Testis (tissue), 3 donors: ENCODE measurements around the gene PTGFRN. TPM values are rescaled to one million over a fixed set of nuclear protein-coding genes. Genes with fewer than 3 reads are reported as not detected.
A peak's percentile ranks its signal among the peaks of the same experiment; 100 is the strongest.

Source experiments
- DNase-seq: peaks from one replicate; pipeline ENCODE4 v3.0.0-alpha.2; 2019
- H3K27ac ChIP-seq, 2 donors: fragments of 200-600 bp; sonication (generic); one replicate each; pipeline ENCODE4 v1.5.1; 2019
- H3K27me3 ChIP-seq: fragments of 200-600 bp; sonication (generic); one replicate; pipeline ENCODE4 v1.5.1; 2019
- H3K36me3 ChIP-seq: fragments of 200-600 bp; sonication (generic); one replicate; pipeline ENCODE4 v1.5.1; 2017; ENCODE audit warnings: low read depth; ENCODE audit errors: missing control alignments
- H3K4me1 ChIP-seq: fragments of 200-600 bp; sonication (generic); one replicate; pipeline ENCODE4 v1.5.1; 2019
- H3K4me3 ChIP-seq, 2 donors: fragments of 200-600 bp; sonication (generic); one replicate each; pipeline ENCODE4 v1.5.1; 2017 to 2019
- H3K9me3 ChIP-seq: fragments of 200-600 bp; sonication (generic); one replicate; pipeline ENCODE4 v1.5.1; 2017
- POLR2A ChIP-seq: fragments of 450-650 bp; IDR thresholded peaks from one replicate; pipeline ENCODE4 v1.6.1; 2017; ENCODE audit warnings: antibody characterized with exemption, mild to moderate bottlenecking, moderate library complexity
- WGBS, 2 donors: methylation state at CpG; one replicate each; pipeline ENCODE4 v1.1.5; 2018; 5-methylcytosine and 5-hydroxymethylcytosine counted together
- intact Hi-C: fragments of 100-400 bp; cut with DNase I; formaldehyde crosslinking; loops from one replicate; pipeline ENCODE4 v1.15.1; 2023; ENCODE audit warnings: low total_unique reads
- polyA plus RNA-seq: library from polyadenylated mRNA; stranded (reverse); fragments of 350-450 nt; fragmentation: Illumina TruSeq; extraction: RNeasy Lipid Tissue Mini Kit (QIAGEN cat#74804); gene quantifications from one replicate; pipeline ENCODE4 v1.2.3, GENCODE V29; 2014; ENCODE audit warnings: low read depth, low replicate concordance; ENCODE audit not compliant: insufficient read depth
- total RNA-seq, 2 donors: library from RNA; depleted of rRNA; stranded (reverse); fragments of >200 nt; gene quantifications; one replicate each; pipeline ENCODE4 v1.2.3, GENCODE V29; 2016
- TF ChIP-seq, protein P1 (sequence below), 3 experiments: fragments of 450-650 bp in 2 of 3; fragments of 200-600 bp in 1 of 3; sonication (generic) in 1 of 3; IDR thresholded peaks; one replicate each; pipeline ENCODE4 v1.5.1; 2016 to 2019; ENCODE audit warnings: antibody characterized with exemption in 3 of 3, mild to moderate bottlenecking in 2 of 3, moderate library complexity in 1 of 3

Gene PTGFRN
- total and polyA plus RNA-seq, 3 donors from 2014 or later: 26.8 to 32.0 (median 28.1) TPM

DNA sequence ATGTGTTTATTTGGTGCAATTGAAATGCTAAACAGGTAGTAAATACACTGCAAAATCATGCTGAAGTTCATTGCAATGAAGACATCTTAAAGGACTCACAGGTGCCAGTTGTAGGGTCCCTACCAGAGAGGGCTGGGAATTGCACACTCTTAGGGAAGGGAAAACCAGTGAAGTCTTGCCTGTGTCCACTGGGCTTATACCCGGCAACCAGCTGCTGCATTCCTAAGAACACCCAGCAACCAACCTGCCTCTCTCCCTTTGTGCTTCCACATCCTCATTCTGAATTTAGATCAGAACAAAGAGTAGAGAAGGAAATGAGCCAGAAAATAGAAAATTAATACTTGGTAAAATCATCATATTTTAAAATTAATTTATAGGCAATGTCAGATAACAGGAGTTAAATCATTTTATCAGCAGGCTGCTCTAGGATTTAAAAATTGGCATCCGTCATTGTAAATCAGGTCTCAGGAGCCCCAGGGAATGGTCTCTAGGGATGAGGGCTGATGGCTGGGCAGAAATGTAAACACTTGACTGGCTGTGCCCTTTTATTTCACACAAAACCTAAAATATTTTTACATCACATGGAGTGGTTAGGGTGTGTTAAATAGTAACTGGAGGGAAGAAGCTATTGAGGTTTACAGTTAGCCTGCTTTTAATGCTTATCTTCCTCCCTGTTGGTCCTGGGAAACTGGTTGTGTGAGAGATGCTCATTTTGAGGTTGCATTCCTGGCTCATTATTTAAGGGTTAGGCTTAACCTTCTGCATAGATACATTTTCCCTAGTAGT is 31.3 kb downstream of the PTGFRN start:
- intact Hi-C loops: no loop called here
- no peaks in the 10 kb centered on the region for H3K9me3 ChIP-seq
- H3K36me3 ChIP-seq: no peaks in the 10 kb centered on the region
- no peak overlapping the region for H3K27ac ChIP-seq
- 93% methylated on average over 2 of the region's 2 CpGs for WGBS, 2 donors
- TF ChIP-seq, protein P1, sequence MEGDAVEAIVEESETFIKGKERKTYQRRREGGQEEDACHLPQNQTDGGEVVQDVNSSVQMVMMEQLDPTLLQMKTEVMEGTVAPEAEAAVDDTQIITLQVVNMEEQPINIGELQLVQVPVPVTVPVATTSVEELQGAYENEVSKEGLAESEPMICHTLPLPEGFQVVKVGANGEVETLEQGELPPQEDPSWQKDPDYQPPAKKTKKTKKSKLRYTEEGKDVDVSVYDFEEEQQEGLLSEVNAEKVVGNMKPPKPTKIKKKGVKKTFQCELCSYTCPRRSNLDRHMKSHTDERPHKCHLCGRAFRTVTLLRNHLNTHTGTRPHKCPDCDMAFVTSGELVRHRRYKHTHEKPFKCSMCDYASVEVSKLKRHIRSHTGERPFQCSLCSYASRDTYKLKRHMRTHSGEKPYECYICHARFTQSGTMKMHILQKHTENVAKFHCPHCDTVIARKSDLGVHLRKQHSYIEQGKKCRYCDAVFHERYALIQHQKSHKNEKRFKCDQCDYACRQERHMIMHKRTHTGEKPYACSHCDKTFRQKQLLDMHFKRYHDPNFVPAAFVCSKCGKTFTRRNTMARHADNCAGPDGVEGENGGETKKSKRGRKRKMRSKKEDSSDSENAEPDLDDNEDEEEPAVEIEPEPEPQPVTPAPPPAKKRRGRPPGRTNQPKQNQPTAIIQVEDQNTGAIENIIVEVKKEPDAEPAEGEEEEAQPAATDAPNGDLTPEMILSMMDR (IDR thresholded peaks at IDR 0.05): no peak
- no peak for TF ChIP-seq POLR2A
- no peak overlapping the region for H3K4me3 ChIP-seq
- DNase-seq: no peak
- no peaks in the 10 kb centered on the region for H3K4me1 ChIP-seq
- no peaks in the 10 kb centered on the region for H3K27me3 ChIP-seq

DNA sequence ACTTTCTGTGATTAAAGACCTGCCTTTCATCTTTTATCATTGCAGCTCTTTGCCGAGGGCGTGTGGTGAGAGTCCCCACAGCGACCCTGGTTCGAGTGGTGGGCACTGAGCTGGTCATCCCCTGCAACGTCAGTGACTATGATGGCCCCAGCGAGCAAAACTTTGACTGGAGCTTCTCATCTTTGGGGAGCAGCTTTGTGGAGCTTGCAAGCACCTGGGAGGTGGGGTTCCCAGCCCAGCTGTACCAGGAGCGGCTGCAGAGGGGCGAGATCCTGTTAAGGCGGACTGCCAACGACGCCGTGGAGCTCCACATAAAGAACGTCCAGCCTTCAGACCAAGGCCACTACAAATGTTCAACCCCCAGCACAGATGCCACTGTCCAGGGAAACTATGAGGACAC is 32.0 kb downstream of the PTGFRN start:
- Histone ChIP-seq H3K36me3 (no peaks in the 10 kb centered on the region), H3K9me3 (no peaks in the 10 kb centered on the region), H3K4me1 (no peaks in the 10 kb centered on the region), H3K4me3 (no peak overlapping the region), H3K27ac (no peak overlapping the region), H3K27me3 (no peaks in the 10 kb centered on the region)
- no peak for TF ChIP-seq POLR2A
- TF ChIP-seq, protein P1 (IDR thresholded peaks at IDR 0.05): no peak
- intact Hi-C loops: no loop called here
- WGBS, 2 donors: 20 to 73% methylated on average over 1 to 13 of the region's 13 CpGs
- DNase-seq: no peak

DNA sequence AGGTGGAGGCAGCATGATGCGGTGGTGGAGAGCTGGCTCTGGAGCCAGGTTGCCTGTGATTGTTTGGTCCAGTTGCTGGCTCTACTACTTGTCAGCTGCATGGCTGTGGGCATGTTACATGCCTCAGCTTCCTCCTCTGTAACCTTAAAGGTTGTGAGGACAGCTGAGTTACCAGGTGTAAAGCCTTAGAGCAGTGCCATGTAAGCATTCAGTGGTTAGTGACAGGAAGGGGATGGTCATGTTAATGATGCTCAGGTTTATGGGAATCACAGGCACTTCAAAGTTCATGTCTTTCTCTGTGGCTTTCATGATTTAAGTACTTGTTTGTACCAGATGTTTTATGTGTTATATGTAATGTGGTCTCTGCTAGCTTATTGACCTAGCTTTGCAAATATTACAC is 32.6 kb downstream of the PTGFRN start:
- 100% methylated on average over 1 of the region's 1 CpG for WGBS, 2 donors
- Histone ChIP-seq H3K4me3 (no peak overlapping the region), H3K27ac (no peak overlapping the region), H3K27me3 (no peaks in the 10 kb centered on the region), H3K4me1 (no peaks in the 10 kb centered on the region), H3K36me3 (no peaks in the 10 kb centered on the region), H3K9me3 (no peaks in the 10 kb centered on the region)
- TF ChIP-seq, protein P1 (IDR thresholded peaks at IDR 0.05): no peak
- TF ChIP-seq POLR2A: no peak
- intact Hi-C loops: no loop called here
- no peak for DNase-seq

DNA sequence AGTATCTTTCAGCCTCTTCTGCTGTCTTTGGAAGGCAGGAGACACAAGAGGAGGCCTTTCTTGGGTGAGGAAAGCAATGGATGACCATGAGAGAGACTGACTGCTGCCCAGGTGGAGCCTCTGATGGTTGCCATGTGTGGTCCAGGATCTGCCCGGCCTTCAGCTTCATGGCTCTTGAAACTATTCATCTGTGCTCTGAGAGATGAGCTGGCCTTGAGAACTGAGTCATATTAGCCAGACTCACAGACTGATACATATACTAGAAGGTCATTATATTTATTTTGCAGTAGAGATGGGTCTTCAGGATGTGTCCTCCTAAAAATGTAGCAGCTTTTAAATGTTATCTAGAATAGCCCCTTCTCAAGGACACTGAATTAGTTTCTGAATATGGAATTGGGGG is 33.7 kb downstream of the PTGFRN start:
- Histone ChIP-seq H3K27ac (no peak overlapping the region), H3K9me3 (no peaks in the 10 kb centered on the region), H3K4me3 (no peak overlapping the region), H3K36me3 (no peaks in the 10 kb centered on the region), H3K4me1 (no peaks in the 10 kb centered on the region), H3K27me3 (no peaks in the 10 kb centered on the region)
- DNase-seq: no peak
- 43 to 60% methylated on average over 1 of the region's 1 CpG for WGBS, 2 donors
- intact Hi-C loops: no loop called here
- TF ChIP-seq, protein P1 (IDR thresholded peaks at IDR 0.05): no peak
- no peak for TF ChIP-seq POLR2A

DNA sequence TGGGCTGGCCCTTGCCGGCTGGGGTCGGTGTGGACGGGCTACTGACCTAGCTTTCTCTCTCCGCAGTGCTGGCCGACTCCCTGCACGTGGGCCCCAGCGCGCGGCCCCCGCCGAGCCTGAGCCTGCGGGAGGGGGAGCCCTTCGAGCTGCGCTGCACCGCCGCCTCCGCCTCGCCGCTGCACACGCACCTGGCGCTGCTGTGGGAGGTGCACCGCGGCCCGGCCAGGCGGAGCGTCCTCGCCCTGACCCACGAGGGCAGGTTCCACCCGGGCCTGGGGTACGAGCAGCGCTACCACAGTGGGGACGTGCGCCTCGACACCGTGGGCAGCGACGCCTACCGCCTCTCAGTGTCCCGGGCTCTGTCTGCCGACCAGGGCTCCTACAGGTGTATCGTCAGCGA is 34.9 kb downstream of the PTGFRN start:
- H3K27ac ChIP-seq: no peak overlapping the region

More for the DNA sequence above, 34.9 kb downstream of the PTGFRN start:
- peak; percentile 20 for DNase-seq
- TF ChIP-seq, protein P1 (IDR thresholded peaks at IDR 0.05): no peak
- no peak for TF ChIP-seq POLR2A
- H3K9me3 ChIP-seq: no peaks in the 10 kb centered on the region
- H3K4me1 ChIP-seq: no peaks in the 10 kb centered on the region
- no peaks in the 10 kb centered on the region for H3K27me3 ChIP-seq
- 43 to 81% methylated on average over 28 to 42 of the region's 42 CpGs for WGBS, 2 donors
- H3K4me3 ChIP-seq: peak overlapping the region in 1 of 2 donors; percentile 25
- intact Hi-C loops: no loop called here
- H3K36me3 ChIP-seq: no peaks in the 10 kb centered on the region
